H1 (cell line): ENCODE data around the gene NDUFAB1. TPM values are rescaled to one million over a fixed set of nuclear protein-coding genes. Genes with fewer than 3 reads are reported as not detected.

Source experiments
- FOSL1 ChIP-seq: IDR thresholded peaks from 2 replicates; pipeline ENCODE4 v1.6.1; 2011; ENCODE audit warnings: mild to moderate bottlenecking, low read depth, low read length, moderate library complexity; ENCODE audit not compliant: insufficient read depth
- PHF8 ChIP-seq: fragments of 200-600 bp; sonication (generic); conservative IDR thresholded peaks from 2 replicates; pipeline ENCODE4 v1.7.1; 2012; ENCODE audit warnings: low read depth, mild to moderate bottlenecking, inconsistent platforms, low read length, moderate library complexity
- SIRT6 ChIP-seq: IDR thresholded peaks from one replicate; pipeline ENCODE4 v1.7.1; 2012; ENCODE audit warnings: low read length, inconsistent platforms
- SP1 ChIP-seq: IDR thresholded peaks from 2 replicates; pipeline ENCODE4 v1.6.1; 2011; ENCODE audit warnings: low read depth, low read length
- SP4 ChIP-seq: IDR thresholded peaks from 2 replicates; pipeline ENCODE4 v1.6.1; 2012; ENCODE audit warnings: low read length, inconsistent platforms
- polyA plus RNA-seq, 7 experiments: library from polyadenylated mRNA; depleted of rRNA in 3 of 7; stranded (reverse) in 5 of 7; unstranded in 2 of 7; fragments of >200 nt in 5 of 7; fragments of 200-250 nt in 2 of 7; gene quantifications; 1 replicate in 5 of 7; 2 replicates in 1 of 7; 4 replicates in 1 of 7; pipeline versions ENCODE4 v1.2.1 to v1.2.3, GENCODE V29; 2011 to 2013; ENCODE audit warnings: missing spikeins in 2 of 7, mixed read lengths in 2 of 7
- total RNA-seq: library from RNA; stranded (reverse); fragmentation: NEBNext Ultra II Directional; extraction: Animal tissue kit (Norgen Biotek cat#: 25700); gene quantifications from 2 replicates; pipeline ENCODE4 v1.2.1, GENCODE V29; 2021

NDUFAB1 gene
- total and polyA plus RNA-seq, 2 of the 8 experiments (the other 6 are each of a cell fraction or from before 2014, with no cell fraction given), result 135 to 294 TPM

GRCh38 chr16:23577493-23577892, 18.6 kb downstream of the NDUFAB1 start (continued):
- no peak for TF ChIP-seq PHF8
- no peak for TF ChIP-seq SP4
- TF ChIP-seq FOSL1, result no peak
- no peak for TF ChIP-seq SP1
- TF ChIP-seq SIRT6, result no peak
